ENCODE data around the gene LMAN2.

LMAN2 gene

DNA sequence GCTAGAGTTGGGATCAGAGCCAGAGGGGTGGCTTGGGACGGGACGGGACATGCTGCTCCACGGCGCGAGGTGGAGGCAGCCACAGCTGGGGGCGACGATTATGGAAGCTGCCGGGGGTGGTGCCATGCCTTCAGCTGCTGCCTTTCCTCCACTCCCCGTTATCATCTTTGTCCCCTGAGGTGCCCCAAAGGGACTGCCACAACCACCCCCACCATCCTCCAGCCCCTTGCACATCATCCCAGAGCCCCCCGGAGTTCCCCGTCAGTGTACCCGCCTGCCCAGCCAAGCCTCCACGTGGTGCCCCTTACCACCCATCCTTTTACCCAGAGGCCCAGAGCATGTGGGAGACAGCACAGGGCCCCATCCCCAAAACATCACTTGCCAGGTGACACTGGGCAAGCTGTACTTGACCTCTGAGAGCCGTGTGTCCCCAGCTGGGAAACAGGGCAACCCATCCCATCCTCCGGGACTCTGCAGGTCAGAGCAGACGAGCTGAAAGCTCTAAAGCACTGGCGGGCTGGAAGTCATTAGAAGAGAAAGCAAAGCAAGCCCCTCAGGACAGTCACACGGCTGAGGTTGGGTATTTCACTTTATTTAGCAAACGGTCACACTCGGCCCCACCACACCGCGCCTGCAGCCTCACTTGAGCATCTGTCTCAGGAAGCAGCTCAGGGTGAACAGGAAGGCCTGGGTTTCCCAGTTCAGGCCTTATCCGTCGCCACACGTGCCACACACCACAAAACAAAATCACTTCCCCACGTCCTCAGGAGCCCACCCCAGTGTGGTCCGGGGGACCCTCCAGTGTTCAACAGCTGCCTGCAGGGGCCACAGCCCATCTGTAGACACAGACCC, 20.3 kb downstream of the LMAN2 start:
- in situ Hi-C loops (cut with MboI; ENCODE audit: low sequenced_read_pairs), result no loop called here

DNA sequence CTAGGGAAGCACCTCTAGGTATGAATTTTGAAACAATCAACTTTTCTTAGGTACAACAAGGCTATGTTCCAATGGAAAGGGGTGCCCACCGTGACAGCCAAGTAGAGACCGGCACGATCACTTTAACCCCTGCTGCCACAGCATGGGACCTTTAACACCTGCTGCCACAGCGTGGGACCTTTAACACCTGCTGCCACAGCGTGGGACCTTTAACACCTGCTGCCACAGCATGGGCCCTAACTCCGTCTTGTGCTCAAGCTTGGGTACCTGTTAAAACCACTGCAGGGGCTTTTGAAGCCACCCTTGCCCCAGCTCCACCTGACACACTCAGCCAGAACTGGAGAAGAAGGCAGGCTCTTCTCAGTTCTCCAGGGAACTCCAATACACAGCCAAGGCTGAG, 21.6 kb downstream of the LMAN2 start:
- in situ Hi-C loops (cut with MboI; ENCODE audit: low sequenced_read_pairs), result no loop called here

DNA sequence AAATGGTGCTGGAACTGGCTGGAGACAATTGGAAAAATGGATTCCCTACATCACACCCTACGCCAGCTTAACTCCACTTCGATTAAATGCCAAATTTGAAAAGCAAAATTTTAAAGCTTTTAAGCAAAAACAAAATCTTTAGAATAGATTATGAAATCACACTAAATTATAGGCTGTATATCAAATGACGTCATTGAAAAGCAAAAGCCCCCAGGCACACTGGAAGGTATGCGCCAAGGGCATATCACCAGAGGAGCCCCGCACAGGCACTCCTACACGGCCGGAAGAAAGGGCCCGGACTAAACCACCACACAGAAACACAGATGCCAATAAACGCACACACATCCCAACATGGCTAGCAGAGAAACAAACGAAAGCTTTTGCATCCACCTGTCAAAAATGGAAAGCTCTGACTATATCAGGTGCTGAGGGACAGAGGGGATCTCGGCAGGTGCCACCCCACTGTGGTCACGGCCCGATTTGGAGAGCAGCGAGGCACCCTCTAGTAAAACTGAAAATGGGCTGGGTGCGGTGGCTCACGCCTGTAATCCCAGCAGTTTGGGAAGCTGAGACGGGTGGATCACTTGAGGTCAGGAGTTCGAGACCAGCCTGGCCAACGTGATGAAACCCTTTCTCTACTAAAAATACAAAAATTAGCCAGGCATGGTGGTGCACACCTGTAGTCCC, 22.8 kb downstream of the LMAN2 start:
- in situ Hi-C loops (cut with MboI; ENCODE audit: low sequenced_read_pairs), result no loop called here

DNA sequence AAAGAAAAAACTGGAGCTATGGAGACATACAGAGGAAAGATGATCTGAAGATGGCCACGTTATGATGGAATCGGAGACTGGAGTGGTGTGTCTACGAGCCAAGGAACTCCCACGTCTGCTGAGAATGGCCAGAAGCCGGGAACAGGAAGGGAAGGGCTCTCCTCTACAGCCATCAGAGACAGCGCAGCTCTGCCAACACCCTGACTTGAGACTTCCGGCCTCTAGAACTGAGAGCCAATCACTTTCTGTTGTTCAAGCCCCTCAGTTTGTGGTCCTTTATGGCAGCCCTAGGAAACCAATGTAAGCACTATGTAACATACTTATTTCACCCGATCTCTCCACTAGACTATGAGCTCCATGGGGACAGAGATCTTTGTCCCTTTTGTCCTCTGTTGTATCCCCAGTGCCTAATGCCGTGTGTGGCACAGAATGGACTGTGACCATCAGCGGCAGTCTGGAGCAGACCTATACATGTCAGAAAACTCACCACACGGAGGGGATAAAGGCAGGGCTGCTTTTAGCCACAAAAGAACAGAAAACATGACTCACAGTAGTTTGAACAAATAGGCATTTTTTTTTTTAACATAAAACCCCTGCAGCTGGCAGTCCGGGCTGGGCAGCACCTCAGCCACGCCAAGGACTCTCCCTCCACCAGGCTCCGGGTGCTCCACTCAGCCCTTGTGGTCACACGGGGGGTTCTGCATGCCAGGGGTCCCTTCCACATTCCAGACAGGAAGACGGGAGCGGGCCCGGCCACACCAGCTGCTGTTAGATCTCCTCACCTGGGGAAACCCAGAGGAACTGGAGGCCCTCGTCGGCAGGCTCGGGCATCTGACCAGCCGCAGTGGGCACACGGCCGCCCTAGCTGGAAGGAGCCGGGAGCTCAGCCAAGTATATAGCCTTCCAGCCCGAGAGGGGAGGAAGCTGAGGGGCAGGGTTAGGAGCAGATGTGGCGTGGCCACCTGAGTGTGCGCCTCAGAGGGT, 23.6 kb downstream of the LMAN2 start:
- in situ Hi-C loops (cut with MboI; ENCODE audit: low sequenced_read_pairs), result no loop called here

DNA sequence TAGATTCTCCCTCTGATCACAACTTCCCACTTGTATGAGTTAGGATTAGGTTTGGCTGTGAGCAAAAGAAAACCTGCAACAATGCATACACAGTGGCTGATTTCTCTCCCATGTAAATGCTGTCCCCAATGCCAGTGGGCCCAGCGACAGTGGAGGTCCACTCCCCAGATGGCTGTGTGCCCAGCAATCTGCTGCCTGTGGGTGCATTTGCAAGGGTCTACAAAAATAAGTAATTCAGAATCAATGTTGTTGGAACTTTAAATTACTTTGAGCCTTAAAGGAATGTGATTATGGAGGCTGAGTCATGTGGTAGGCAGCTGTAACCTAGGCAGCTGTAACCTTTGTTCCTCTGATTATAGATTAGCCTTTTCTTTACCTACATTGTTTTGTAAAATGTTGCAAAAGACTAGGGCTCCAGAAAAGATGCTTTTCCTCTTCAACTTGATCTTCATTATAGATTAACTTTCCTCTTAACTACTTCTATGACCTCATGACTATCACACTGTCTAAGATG, 25.5 kb downstream of the LMAN2 start:
- in situ Hi-C loops (cut with MboI; ENCODE audit: low sequenced_read_pairs), result no loop called here

DNA sequence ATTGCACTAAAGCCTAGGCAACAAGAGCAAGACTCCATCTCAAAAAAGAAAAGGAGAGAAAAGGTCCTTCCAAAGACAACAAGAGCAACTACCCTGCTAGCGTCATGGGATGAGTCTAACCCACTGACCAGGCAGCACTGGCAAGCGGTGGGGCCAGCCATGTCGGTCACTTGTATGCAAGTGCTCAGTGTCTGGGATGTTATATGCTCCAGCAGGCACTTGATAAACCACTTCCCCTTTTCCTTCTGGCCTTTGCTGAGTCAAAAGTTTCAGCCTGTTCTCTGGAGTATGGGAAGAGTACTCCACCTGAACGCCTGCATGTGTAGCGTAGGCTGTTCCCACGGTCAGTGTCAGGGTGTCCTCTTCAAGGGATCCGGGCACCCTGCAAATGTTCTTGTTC, 30.6 kb downstream of the LMAN2 start:
- in situ Hi-C loops (cut with MboI; ENCODE audit: low sequenced_read_pairs), result no loop called here

DNA sequence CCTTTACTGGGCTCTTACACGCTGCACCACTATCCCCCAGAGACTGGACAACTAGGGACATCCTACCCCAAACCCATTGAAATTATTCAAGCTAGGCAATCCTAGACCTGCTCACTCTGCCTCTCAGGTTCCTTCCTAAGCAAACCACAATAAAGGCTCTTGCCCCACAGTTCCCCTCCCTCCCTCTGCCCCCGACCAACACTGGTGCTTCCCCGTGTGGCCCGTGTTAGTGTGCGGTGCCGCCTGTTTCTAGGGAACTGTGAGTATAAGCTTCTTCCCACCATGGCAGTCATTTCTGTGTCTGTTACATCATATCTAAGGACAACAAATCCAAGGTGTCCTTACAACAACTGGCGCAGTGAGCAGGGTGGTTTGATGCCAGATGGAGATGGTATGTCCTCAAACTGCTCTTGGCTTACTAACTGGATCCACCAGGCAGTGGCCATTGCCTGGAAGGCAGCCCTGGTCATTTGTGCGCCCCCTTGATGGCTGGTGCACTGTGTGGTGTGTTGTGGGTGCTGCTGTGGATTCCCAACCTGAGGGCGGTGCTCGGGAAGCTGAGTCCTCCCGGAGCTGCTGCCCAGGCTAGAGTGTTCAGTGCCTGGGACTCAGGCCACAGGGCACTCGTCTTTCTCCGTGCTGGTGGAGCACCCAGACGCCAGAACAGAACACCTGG, 31.4 kb downstream of the LMAN2 start:
- in situ Hi-C loops (cut with MboI; ENCODE audit: low sequenced_read_pairs), result no loop called here

DNA sequence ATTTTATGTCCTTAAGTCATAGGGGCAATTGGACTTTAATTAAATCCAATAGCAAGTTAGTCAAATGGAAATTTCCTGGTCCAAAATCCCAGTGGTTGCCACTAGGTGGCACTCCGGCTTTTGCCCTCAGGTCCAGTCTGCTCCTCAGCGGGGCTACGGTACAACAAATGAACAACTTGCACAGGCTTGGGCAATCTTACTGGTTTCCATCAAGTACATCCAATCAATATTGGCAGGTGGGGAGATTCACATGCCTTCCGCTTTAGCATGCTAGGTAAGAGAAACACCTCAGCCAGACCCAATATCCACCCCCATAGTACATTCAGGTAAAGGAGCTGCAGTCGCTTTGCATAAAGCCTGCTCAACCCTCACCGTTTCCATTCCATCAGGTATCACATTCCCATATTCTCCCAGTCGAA, 33.5 kb downstream of the LMAN2 start:
- in situ Hi-C loops (cut with MboI; ENCODE audit: low sequenced_read_pairs), result no loop called here

DNA sequence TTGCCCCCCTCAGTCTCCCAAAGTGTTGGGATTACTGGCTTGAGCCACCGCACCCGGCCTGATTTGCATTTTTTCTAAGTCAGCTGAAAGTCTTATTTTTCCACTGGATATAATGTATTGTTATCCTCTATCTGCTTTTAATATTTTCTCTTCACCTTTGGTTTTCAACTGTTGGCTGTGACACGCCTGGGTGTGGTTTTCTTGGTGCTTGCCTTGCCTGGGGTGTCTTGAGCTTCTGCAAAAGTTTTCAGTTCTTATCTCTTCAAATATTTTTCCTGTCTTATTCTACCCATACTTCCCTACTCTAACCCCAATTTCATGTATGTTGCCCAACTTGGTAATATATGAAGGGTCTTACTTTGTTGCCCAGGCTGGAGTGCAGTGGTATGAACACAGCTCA, 35.5 kb downstream of the LMAN2 start:
- in situ Hi-C loops (cut with MboI; ENCODE audit: low sequenced_read_pairs), result no loop called here

DNA sequence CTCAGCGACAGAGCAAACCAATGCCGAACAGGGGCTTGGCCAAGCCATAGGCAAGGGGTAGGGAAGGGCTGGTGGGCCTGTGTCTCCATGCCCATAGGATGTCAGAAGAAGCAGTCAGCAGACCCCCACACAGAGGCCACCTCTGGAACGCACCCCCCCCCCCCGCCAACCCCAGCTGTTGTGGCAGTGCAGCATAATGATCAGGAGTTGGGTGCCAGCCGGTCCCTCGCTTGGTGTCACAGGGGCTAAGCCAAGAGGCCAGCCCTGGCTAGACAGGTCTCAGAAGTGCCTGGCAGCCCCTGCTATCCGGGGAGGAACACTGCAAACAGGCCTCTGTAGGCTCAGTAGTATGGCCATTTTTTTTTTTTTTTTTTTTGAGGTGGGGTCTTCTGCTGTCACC, 36.1 kb downstream of the LMAN2 start:
- in situ Hi-C loops (cut with MboI; ENCODE audit: low sequenced_read_pairs), result no loop called here

DNA sequence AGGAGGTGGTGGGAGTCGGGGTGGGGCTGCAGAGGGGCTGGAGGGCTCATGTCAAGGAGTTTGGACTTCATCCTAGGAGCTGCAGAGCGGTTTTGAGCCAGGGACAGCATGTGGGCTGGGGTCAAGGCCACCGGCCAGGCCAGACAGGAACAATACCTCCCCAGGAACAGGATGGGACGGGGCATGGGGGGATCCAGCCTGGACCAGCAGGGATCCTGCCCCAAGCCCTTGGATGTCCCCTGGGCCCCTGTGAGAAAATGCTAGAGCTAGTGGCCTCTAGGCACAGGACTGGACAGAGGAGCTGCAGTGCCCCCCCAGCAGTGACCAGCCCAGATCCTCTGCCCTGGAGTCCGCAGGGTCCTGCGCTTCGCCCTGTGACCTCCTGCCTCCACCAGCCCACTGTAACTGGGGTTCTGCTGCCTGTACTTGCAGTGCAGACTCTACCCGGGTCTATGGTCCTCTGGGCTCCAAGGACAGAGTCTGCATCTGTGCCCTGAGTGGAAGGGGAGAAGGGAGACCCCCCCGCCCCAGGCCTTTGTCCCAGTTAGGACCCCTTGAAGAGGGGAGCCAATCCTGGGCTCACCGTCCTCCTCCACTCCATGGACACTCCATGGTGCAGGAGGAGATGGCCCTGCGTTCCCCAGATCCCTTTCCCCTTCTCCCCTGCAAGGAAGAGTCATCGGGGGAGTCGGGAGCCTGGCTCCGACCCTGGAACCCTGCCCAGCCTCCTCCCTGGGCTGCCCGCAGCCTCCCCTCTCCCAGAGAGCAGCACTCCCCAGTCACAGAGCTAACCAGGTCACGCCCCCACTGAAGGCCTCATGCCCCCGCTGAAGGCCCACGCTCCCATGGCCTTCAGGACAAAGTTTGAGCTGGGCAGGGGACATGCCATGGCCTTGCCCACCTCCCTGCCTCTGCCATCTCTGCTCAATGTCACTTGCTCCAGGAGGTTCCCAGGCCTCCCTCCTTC, 36.8 kb downstream of the LMAN2 start:
- in situ Hi-C loops (cut with MboI; ENCODE audit: low sequenced_read_pairs), result no loop called here

DNA sequence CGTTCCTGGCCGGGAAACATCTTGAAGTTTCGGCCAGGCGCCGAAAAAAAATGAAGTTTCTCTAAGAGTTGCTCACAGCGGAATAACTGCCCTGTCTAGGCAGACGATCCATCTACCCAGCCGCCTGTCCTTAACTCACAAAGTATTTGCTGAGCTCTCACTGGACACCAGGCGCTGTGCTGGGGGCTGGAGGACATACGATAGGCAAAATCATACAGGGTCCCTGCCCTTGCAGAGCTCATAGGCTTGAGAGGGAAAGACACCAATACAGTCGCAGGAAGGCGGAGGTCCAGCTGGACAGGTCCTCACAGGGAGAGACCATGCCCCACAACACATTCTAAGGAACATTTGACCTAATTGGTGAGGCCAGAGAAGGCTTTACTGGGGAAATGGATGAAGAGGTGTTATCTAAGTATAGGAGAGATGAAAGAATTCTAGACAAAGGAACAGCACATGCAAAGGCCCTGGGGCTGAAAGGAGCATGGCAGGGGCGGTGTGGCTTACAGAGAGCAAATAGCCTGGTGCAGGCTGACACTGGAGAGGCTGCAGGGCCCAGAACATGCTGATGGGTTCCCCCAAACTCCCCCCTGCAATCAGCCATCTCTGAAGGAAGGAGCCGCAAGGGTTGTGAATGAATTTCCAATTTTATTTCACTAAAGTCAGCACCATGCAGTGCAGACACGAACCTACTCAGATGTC, 37.8 kb downstream of the LMAN2 start:
- in situ Hi-C loops (cut with MboI; ENCODE audit: low sequenced_read_pairs), result no loop called here

DNA sequence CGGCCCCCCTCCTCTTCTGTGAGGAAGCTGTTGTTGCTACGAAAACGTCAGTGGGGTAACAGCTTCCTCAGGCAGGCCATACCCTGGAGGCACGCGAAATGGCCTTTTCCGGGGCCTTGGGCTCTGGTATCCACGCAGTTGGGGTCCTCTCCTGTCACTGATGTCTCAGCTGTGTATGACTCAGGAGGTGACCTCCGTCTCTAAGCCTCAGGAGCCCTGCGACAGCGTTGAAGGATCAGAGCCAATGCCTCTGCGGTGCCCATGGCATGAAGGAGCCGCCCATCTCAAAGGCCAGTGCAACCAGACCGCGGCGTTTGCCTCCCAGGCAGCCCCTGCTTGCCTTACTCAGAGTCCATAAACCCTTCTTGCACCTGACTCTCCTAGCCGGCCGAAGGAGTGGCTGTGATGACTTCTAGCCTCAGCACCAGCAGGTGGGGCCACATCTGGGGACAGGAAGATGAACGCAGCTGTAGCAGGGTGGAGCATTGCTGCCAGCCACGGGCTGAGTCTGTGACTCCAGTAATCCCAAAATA, 38.8 kb downstream of the LMAN2 start:
- in situ Hi-C loops (cut with MboI; ENCODE audit: low sequenced_read_pairs), result no loop called here

DNA sequence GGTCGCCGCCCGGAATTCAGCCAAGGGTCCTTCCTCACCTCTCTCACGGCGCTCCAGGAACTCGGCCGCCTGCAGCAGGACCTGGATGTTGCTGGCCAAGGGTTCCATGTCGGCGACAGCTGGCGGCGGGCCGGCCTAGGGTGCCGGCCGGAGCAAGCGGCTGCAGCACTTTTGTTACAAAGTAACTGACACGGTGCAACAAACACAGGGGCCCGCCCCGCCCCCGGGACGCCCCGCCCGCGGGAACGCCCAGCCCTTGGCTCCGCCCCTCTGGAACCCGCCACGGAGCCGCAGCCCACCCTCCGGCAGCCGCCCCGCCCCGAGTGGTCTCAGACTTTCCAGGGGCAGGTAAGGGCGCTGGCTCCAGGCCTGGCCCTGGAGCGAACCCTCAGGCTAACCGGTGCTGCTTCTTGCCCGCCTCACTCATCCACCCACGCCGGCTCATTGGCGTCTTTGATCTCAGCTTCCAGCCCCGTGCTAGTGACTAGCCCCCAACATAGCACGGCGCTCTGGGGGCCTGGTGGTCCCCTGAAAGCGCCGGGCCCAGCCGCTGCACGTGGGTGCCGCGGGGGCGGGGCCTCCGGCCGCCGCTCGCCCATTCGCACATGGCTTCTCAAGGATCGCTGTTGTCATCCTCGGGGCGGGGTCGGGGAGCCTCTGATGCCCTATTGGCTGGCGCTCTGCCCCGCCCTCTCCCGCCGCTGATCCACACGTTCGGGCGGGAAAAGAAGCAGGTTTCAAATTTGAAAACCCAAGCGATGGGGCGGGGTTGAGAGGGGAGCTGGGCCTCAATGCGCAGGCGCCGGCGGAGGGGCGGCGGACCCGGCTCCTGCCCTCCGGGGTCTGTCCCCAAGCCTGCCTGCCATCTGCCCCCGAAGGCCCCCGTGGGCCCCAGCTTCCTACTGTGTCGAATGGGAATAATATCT, 39.5 kb downstream of the LMAN2 start, which contains the start of gene MXD3:
MXD3 (minus strand) TSS at position 176 of the 926 bp plus-strand sequence; CDS start at position 108, 68 bp downstream.
- in situ Hi-C loops (cut with MboI; ENCODE audit: low sequenced_read_pairs), result no loop called here

DNA sequence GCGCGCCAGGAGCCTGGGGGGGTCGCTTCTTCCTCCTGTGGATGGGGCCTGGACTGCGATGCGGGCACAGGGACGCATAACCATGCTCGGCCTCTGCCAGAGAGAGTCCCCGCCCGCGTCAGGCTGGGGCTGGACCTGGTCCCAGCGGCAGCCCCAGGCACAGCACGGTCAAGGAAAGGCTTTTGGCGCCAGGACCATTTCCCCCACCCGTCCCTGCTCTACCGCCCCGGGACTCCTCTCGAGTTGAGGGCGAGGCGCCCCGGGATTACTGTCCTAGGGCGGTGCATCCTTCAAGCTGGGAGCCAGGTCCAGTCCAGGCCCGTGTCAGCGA, 40.1 kb downstream of the LMAN2 start:
- in situ Hi-C loops (cut with MboI; ENCODE audit: low sequenced_read_pairs), result no loop called here

DNA sequence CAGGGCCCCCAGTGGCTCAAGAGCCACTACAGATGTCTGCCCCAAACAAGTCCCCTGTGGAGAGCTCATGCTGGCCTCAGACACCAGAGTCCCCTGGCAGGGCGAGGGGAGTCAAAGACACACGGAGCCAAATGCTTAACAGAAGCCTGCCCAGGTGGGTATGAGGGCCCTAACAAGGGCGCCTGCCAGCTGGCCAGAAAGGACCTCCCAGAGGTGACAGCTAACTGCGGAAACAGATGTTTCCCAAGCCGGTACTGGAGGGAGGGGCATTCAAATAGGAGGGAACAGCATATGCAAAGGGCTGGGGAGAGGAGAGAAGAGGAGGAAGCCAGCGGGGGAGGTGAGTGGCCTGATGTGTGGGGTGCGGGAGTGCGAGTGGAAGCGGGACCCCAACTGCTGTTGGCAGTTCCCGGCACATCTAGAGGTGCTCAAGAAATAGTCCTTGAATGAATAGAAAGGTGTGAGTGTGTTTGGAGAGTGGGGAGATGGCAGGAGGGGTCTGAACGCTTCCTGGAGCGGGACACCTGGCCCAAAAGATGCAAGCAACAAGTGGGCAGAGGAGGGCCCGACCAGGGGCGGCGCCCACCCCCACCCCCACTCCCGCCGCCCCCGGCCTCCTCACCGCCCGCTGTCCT, 40.6 kb downstream of the LMAN2 start:
- in situ Hi-C loops (cut with MboI; ENCODE audit: low sequenced_read_pairs), result no loop called here

DNA sequence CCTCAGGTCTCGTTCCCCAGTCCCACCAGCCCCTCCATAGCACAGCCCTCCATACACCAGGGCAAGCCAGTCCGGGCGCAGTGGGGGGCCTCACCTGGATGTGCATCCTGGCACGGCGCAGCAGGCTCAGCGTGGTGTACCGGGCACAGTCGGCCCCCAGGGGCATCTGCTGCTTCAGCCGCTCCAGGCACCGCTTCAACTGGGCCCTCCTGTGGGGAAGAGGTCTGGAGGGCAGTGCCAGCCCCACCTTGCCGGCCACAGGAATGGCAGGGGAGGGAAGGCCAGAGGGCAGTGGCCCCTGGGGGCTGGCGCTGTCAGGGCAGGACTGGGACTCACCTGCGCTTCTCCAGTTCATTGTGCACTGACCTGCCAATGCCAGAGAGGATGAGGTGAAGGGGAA, 41.1 kb downstream of the LMAN2 start:
- in situ Hi-C loops (cut with MboI; ENCODE audit: low sequenced_read_pairs), result no loop called here
